Cardiac fibroblast (primary cell): ENCODE measurements around the gene AHSP.
A peak's percentile ranks its signal among the peaks of the same experiment; 100 is the strongest.
"Not testable (repeated sequence)": the region's sequence is repeated elsewhere in the genome, so short reads cannot be mapped to it uniquely, and the experiment has no call there.

Experiments
- DNase-seq, 2 donors: peaks; one replicate each; pipeline versions ENCODE4 v3.0.0 to v3.0.0-alpha.2; 2010; ENCODE audit warnings: low read depth in 2 of 2
- H3K4me3 ChIP-seq, 2 donors: replicated peaks in 1 of 2; 1 replicate in 1 of 2; 2 replicates in 1 of 2; pipeline ENCODE4 v1.5.1; 2011; ENCODE audit warnings: low read depth in 2 of 2, low read length in 2 of 2, mild to moderate bottlenecking in 2 of 2, moderate library complexity in 1 of 2
- CTCF ChIP-seq: IDR thresholded peaks from one replicate; pipeline ENCODE4 v1.5.1; 2011; ENCODE audit warnings: low read depth, mild to moderate bottlenecking, low read length, inconsistent platforms

Gene AHSP

GRCh38 chr16:31537362-31538242 is 9.9 kb downstream of the AHSP start:
- no peak overlapping the region for H3K4me3 ChIP-seq
- DNase-seq: no peak
- TF ChIP-seq CTCF: no peak

GRCh38 chr16:31538243-31538598 is 10.5 kb downstream of the AHSP start:
- H3K4me3 ChIP-seq, DNase-seq: not testable (repeated sequence)

- DNase-seq, H3K4me3 ChIP-seq: not testable (repeated sequence)
These were observed 12.1 kb downstream of the AHSP start for GRCh38 chr16:31539762-31540161.

GRCh38 chr16:31542763-31543162 is 15.1 kb downstream of the AHSP start:
- DNase-seq: no peak
- no peak overlapping the region for H3K4me3 ChIP-seq
- TF ChIP-seq CTCF: no peak

- TF ChIP-seq CTCF: no peak
- no peak for DNase-seq
- H3K4me3 ChIP-seq: no peak overlapping the region
These were observed 33.9 kb downstream of the AHSP start for GRCh38 chr16:31561426-31562233.

- H3K4me3 ChIP-seq: peak overlapping the region in 1 of 2 donors; percentile 5
- no peak for TF ChIP-seq CTCF
- DNase-seq: peak; percentile 6 to 11
These were observed 41.1 kb downstream of the AHSP start for GRCh38 chr16:31568577-31569359.

- H3K4me3 ChIP-seq: no peak overlapping the region
- DNase-seq: no peak
- TF ChIP-seq CTCF: no peak
These were observed 41.6 kb downstream of the AHSP start for GRCh38 chr16:31569360-31569717.
